ENCODE measurements around the gene MPDU1.
A peak's percentile ranks its signal among the peaks of the same experiment; 100 is the strongest.
"Not testable (repeated sequence)": the region's sequence is repeated elsewhere in the genome, so short reads cannot be mapped to it uniquely, and the experiment has no call there.

The MPDU1 gene

GRCh38 chr17:7620835-7621234 is 37.2 kb downstream of the MPDU1 start:
- DNase-seq: no peak

GRCh38 chr17:7623661-7624060 is 40.0 kb downstream of the MPDU1 start:
- no peak for DNase-seq

- DNase-seq: not testable (repeated sequence)
Observed at GRCh38 chr17:7625749-7626148, 42.1 kb downstream of the MPDU1 start.

- DNase-seq: no peak
Observed at GRCh38 chr17:7626307-7626706, 42.7 kb downstream of the MPDU1 start.

- no peak for DNase-seq
Observed at GRCh38 chr17:7626956-7627249, 43.3 kb downstream of the MPDU1 start.

GRCh38 chr17:7627250-7628121 is 43.8 kb downstream of the MPDU1 start, which contains the start of gene SAT2:
Gene SAT2, minus strand, starts transcription at chr17:7627821. Its CDS starts 186 bp downstream, at chr17:7627635.
- peak; percentile 80 for DNase-seq

- no peak for DNase-seq
Observed at GRCh38 chr17:7629939-7630571, 46.4 kb downstream of the MPDU1 start, which contains the start of gene SHBG. Gene SHBG, plus strand, starts transcription at chr17:7630135. Its CDS starts 38 bp downstream, at chr17:7630173.

- no peak for DNase-seq
Observed at GRCh38 chr17:7631398-7632380, 48.0 kb downstream of the MPDU1 start.

- DNase-seq: no peak
Observed at GRCh38 chr17:7632492-7632894, 48.8 kb downstream of the MPDU1 start.

- DNase-seq: no peak
Observed at GRCh38 chr17:7633093-7633492, 49.4 kb downstream of the MPDU1 start.

GRCh38 chr17:7634384-7634783 is 50.7 kb downstream of the MPDU1 start:
- DNase-seq: no peak

- DNase-seq: no peak
Observed at GRCh38 chr17:7636163-7636562, 52.5 kb downstream of the MPDU1 start.
